RWPE1 (cell line): ENCODE results near the gene KCNMA1.

Experiments used
- CTCF ChIA-PET: fragments of 350-600 bp; sonication (Branson Sonifier 250); formaldehyde crosslinking; extraction: SDS; loops from one replicate; lab custom pipeline; 2021; lab: Yijun Ruan, JAX
- POLR2A ChIA-PET: fragments of 400-600 bp; formaldehyde crosslinking; extraction: SDS; loops from one replicate; lab custom pipeline; 2020; ENCODE audit warnings: antibody characterized with exemption; ENCODE audit not compliant: low non-redundant PET; lab: Yijun Ruan, JAX
- DNase-seq: peaks from one replicate; pipeline ENCODE4 v3.0.0; 2012; ENCODE audit warnings: low spot score
- H3K27ac ChIP-seq: fragments of 450-650 bp; 2 replicates; pipeline ENCODE4 v1.5.1; 2017
- TF ChIP-seq, protein P1 (sequence below): fragments of 450-650 bp; conservative IDR thresholded peaks from 2 replicates; pipeline ENCODE4 v1.5.1; 2017; ENCODE audit warnings: low read depth, mild to moderate bottlenecking

Gene KCNMA1

DNA sequence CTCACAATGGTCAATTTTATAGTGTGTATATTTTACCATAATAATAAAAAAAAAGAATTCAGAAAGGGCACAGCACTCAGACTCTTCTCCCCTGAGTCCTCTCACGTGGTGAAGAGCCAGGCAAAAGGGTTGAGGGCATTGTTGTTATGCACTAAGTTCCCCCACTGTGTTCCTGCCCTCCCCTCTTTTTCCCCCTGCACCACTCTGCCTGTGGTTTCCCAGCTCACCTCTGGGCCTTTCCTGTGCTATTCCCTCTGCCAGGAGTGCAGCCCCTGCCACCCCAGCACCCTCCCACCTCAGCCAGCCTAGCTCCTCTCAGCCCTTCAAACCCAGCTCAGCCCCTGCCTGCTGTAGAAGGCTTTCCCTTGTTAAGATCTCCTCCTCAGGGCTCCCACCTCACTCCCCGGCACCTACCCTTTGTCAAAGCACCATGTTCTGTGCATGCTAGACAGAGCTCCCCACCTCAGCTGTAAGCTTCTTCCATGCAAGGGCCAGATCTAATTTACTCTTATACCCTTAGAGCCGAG is 108.5 kb downstream of the KCNMA1 start:
- no peak for DNase-seq
- ChIA-PET POLR2A (no interaction called here), CTCF (no interaction called here)
- TF ChIP-seq, protein P1, sequence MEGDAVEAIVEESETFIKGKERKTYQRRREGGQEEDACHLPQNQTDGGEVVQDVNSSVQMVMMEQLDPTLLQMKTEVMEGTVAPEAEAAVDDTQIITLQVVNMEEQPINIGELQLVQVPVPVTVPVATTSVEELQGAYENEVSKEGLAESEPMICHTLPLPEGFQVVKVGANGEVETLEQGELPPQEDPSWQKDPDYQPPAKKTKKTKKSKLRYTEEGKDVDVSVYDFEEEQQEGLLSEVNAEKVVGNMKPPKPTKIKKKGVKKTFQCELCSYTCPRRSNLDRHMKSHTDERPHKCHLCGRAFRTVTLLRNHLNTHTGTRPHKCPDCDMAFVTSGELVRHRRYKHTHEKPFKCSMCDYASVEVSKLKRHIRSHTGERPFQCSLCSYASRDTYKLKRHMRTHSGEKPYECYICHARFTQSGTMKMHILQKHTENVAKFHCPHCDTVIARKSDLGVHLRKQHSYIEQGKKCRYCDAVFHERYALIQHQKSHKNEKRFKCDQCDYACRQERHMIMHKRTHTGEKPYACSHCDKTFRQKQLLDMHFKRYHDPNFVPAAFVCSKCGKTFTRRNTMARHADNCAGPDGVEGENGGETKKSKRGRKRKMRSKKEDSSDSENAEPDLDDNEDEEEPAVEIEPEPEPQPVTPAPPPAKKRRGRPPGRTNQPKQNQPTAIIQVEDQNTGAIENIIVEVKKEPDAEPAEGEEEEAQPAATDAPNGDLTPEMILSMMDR: no peak
- H3K27ac ChIP-seq: no peak overlapping the region

DNA sequence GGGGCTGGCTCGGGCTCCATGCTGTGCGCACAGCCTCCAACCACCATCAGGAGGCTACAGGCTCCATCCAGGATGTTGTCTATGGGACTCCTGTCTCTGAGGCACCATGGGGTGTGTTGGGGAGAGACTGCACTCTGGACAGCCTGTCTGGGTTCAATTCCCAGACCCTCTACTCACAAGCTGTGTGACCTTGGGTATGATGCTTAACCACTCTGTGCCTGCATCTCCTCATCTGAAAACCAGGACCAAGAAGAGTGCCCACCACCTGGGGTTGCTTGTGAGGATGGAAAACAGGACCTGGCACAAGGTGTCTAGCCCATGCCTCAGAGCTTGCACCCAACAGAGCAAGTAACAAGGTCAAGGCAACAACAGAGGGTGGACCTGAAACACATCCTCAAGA is 109.8 kb downstream of the KCNMA1 start:
- ChIA-PET CTCF (no interaction called here), POLR2A (no interaction called here)
- TF ChIP-seq, protein P1: no peak
- H3K27ac ChIP-seq: no peak overlapping the region
- no peak for DNase-seq

DNA sequence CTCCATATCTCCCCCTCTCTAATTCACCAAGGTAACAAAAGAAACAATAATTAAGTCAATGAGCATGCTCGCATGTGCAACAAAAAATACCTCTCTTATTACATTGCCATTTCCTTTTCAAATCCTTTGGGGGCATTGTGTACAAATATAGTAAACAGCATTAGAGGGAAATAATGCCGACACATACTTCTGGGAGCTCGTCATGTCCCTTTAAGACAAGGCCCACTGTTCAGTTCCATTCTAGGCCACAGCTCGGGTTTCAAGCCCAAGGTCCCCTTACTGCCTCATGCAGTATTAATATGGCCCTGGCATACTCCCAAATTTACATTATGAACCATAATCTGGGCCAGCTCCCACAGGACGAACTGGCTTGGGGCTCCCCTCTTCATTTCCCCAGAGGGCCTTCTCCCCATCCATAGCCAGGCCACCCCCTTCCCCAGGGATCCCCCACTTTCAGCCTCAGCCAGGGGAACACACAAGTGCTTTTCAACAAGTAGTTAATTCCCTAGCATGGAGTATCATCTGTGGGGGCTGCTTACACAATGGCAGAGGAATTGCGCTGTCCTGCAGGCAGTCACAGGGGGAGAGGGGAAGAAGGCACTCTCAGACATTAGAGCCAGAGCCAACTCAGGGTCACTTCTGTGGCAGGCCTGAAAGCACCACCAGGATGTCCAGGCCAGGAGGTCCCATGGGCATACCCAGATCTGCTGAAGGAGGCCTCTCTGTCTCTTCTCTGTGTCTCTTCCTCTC is 110.6 kb downstream of the KCNMA1 start:
- CTCF ChIA-PET: no interaction called here
- POLR2A ChIA-PET: no interaction called here
- no peak for DNase-seq
- TF ChIP-seq, protein P1: no peak
- H3K27ac ChIP-seq: no peak overlapping the region

DNA sequence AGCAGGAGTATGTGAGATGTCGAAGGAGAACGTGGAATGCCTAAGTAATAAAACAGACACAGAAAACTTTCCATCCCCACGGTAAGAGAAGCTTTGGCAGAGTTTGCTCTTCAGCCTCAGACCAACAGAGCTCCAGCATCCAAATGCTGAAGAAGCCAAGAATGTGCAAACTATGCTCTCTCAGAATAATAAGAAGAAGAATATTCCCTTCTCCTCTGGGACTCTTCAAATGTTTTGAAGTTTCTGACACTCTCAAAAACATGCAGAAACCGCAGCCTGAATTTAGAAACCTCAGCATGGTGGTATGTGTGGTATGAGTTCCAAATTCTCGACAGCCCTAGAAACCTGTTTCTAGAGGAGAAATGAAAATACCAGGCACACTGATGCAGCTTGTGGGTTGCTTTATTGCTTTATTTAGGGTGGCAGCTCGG is 113.3 kb downstream of the KCNMA1 start:
- DNase-seq: no peak
- CTCF ChIA-PET: interaction anchor here (0.6 to 0.7 kb wide), 3 partner anchors 105 to 318 kb away, joined by 3 read pairs; no protein-coding TSS in a partner anchor
- no peak overlapping the region for H3K27ac ChIP-seq
- POLR2A ChIA-PET: no interaction called here
- TF ChIP-seq, protein P1: no peak

DNA sequence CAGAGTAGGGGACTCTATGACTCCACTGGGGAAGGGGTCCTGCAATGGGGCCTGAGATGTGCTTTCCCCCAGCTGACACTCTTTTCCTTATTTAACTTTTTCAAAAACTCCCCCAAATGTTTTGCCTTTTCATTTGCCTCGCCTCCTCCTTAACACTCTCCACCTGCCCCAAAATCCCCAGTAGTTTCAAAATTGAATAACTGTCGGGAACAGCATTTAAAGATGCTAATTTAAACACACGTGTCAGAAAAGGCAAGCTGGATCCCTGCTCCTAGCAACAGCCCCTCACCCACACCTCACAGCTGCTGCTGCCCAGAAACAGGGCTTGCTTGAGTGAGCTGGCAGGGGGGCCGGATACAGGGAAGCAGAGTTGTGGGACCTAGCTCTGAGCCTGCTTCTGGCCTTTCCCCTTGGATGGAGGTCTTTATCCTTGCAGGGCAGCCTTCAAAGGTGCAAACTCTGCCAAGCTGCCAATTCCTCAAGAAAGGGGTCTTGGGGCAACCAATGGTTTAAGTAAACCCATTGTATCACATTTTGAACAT is 115.3 kb downstream of the KCNMA1 start:
- TF ChIP-seq, protein P1: no peak
- CTCF ChIA-PET: no interaction called here
- no peak overlapping the region for H3K27ac ChIP-seq
- no peak for DNase-seq
- POLR2A ChIA-PET: interaction anchor here (0.6 to 0.7 kb wide), 2 partner anchors 15 to 132 kb away, joined by 4 to 7 read pairs; no protein-coding TSS in a partner anchor

DNA sequence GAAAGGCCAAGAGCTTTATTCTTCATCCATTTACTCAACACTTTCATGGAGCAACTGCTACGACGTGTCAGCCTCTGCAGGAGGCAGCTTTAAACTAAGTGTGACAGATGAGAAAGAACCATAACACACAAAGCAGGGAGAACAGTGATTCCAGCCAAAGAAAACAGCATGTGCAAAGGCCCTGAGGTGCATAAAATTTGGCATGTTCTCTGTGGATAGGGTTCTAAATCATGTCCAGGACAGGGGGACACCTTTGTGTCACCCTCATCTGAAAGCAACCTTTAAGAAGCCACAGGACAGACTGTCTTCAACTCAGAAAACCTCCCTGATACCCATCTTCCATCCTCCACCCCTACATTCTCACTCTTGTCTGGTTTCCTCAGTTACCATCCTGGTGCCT is 116.6 kb downstream of the KCNMA1 start:
- POLR2A ChIA-PET: no interaction called here
- TF ChIP-seq, protein P1: no peak
- CTCF ChIA-PET: no interaction called here
- no peak overlapping the region for H3K27ac ChIP-seq
- no peak for DNase-seq
